Neural progenitor cell (in vitro differentiated cells): ENCODE measurements around the gene ACVR1.

Source experiments
- EZH2 ChIP-seq: fragments of 200-600 bp; sonication (generic); IDR thresholded peaks from 2 replicates; pipeline ENCODE4 v1.6.1; 2017; ENCODE audit warnings: antibody characterized with exemption, mild to moderate bottlenecking, moderate library complexity
- EZH2phosphoT487 ChIP-seq: fragments of 200-600 bp; sonication (generic); IDR thresholded peaks from 2 replicates; pipeline ENCODE4 v1.6.1; 2017; ENCODE audit warnings: antibody characterized with exemption
- TF ChIP-seq, protein P1 (sequence below): fragments of 200-600 bp; sonication (generic); IDR thresholded peaks from 2 replicates; pipeline ENCODE4 v1.5.1; 2017; ENCODE audit warnings: antibody characterized with exemption, mild to moderate bottlenecking

DNA sequence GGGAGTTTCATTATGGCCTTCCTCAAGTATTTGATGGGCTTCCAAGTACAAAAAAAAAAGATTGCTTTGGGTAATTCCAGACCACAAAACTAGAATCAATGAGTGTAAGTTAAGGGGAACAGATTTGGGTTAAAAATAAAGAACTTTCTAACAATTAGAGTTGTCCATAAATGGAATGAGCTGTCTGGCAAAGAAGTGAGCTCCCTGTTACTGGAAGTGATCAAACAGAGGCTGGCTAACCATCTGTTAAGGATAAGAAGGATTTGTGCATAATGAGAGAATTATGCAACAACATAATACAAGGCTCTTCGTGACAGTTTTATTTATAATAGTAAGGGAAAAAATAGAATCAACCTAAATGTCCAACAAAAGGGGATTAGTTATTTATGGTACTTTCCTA lies 44.6 kb upstream of the ACVR1 start:
- TF ChIP-seq, protein P1, sequence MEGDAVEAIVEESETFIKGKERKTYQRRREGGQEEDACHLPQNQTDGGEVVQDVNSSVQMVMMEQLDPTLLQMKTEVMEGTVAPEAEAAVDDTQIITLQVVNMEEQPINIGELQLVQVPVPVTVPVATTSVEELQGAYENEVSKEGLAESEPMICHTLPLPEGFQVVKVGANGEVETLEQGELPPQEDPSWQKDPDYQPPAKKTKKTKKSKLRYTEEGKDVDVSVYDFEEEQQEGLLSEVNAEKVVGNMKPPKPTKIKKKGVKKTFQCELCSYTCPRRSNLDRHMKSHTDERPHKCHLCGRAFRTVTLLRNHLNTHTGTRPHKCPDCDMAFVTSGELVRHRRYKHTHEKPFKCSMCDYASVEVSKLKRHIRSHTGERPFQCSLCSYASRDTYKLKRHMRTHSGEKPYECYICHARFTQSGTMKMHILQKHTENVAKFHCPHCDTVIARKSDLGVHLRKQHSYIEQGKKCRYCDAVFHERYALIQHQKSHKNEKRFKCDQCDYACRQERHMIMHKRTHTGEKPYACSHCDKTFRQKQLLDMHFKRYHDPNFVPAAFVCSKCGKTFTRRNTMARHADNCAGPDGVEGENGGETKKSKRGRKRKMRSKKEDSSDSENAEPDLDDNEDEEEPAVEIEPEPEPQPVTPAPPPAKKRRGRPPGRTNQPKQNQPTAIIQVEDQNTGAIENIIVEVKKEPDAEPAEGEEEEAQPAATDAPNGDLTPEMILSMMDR = no peak
- TF ChIP-seq EZH2 (no peak), EZH2phosphoT487 (no peak)
